Vagina (tissue), 2 donors: ENCODE results near the gene CAPN15.

Source experiments
- POLR2A ChIP-seq, 2 donors: fragments of 450-650 bp; IDR thresholded peaks; one replicate each; pipeline ENCODE4 v1.6.1; 2017; ENCODE audit warnings: antibody characterized with exemption in 2 of 2, mild to moderate bottlenecking in 2 of 2, moderate library complexity in 2 of 2
- TF ChIP-seq, protein P1 (sequence below), 3 experiments: fragments of 450-650 bp in 2 of 3; fragments of 200-600 bp in 1 of 3; sonication (generic) in 1 of 3; IDR thresholded peaks; one replicate each; pipeline ENCODE4 v1.5.1; 2017 to 2019; ENCODE audit warnings: antibody characterized with exemption in 3 of 3, mild to moderate bottlenecking in 2 of 3, moderate library complexity in 2 of 3

- TF ChIP-seq, protein P1, sequence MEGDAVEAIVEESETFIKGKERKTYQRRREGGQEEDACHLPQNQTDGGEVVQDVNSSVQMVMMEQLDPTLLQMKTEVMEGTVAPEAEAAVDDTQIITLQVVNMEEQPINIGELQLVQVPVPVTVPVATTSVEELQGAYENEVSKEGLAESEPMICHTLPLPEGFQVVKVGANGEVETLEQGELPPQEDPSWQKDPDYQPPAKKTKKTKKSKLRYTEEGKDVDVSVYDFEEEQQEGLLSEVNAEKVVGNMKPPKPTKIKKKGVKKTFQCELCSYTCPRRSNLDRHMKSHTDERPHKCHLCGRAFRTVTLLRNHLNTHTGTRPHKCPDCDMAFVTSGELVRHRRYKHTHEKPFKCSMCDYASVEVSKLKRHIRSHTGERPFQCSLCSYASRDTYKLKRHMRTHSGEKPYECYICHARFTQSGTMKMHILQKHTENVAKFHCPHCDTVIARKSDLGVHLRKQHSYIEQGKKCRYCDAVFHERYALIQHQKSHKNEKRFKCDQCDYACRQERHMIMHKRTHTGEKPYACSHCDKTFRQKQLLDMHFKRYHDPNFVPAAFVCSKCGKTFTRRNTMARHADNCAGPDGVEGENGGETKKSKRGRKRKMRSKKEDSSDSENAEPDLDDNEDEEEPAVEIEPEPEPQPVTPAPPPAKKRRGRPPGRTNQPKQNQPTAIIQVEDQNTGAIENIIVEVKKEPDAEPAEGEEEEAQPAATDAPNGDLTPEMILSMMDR (IDR thresholded peaks at IDR 0.05), result no peak
- TF ChIP-seq POLR2A (IDR thresholded peaks at IDR 0.05), result no peak
Measured at GRCh38 chr16:582614-583331, 55.3 kb downstream of the CAPN15 start.
